GM23338 (cell line): Measurements from ENCODE around the gene SPNS1. TPM values are rescaled to one million over a fixed set of nuclear protein-coding genes. Genes with fewer than 3 reads are reported as not detected.

Experiments used
- ATAC-seq: fragments of 200-7000 bp; cut with Tn5 transposase; 3 replicates; pipeline ENCODE4 v1.9.1; 2020
- DNase-seq: peaks from one replicate; pipeline ENCODE4 v3.0.0-alpha.2; 2015; ENCODE audit warnings: low spot score
- H2AFZ ChIP-seq: fragments of 200-600 bp; sonication (generic); 2 replicates; pipeline ENCODE4 v1.8.0; 2016; ENCODE audit warnings: antibody characterized with exemption, mild to moderate bottlenecking, moderate library complexity
- H3F3A ChIP-seq: fragments of 200-600 bp; sonication (generic); replicated peaks from 2 replicates; pipeline ENCODE4 v1.8.0; 2017; ENCODE audit warnings: antibody characterized with exemption, mixed run types, low read depth
- H3K27ac ChIP-seq: fragments of 200-600 bp; sonication (generic); 2 replicates; pipeline ENCODE4 v1.6.1; 2016; ENCODE audit warnings: low read depth
- H3K27me3 ChIP-seq: fragments of 200-600 bp; sonication (generic); 2 replicates; pipeline ENCODE4 v1.8.0; 2016; ENCODE audit warnings: mild to moderate bottlenecking, mixed run types, moderate library complexity; ENCODE audit not compliant: insufficient read depth
- H3K36me3 ChIP-seq: fragments of 200-600 bp; sonication (generic); 2 replicates; pipeline ENCODE4 v1.8.0; 2016; ENCODE audit warnings: mild to moderate bottlenecking; ENCODE audit not compliant: insufficient read depth
- H3K4me1 ChIP-seq: fragments of 200-600 bp; sonication (generic); 2 replicates; pipeline ENCODE4 v1.8.0; 2016; ENCODE audit warnings: mild to moderate bottlenecking, moderate library complexity; ENCODE audit not compliant: insufficient read depth
- H3K4me2 ChIP-seq: fragments of 200-600 bp; sonication (generic); 2 replicates; pipeline ENCODE4 v1.7.1; 2017; ENCODE audit warnings: mixed run types
- H3K4me3 ChIP-seq: fragments of 200-600 bp; sonication (generic); 2 replicates; pipeline ENCODE4 v1.6.1; 2016; ENCODE audit warnings: mixed run types
- H3K79me2 ChIP-seq: fragments of 200-600 bp; sonication (generic); replicated peaks from 2 replicates; pipeline ENCODE4 v1.8.0; 2017; ENCODE audit warnings: mild to moderate bottlenecking; ENCODE audit not compliant: insufficient read depth
- H3K9me2 ChIP-seq: fragments of 200-600 bp; sonication (generic); 2 replicates; pipeline ENCODE4 v1.8.0; 2017; ENCODE audit not compliant: insufficient read depth
- H4K20me1 ChIP-seq: fragments of 200-600 bp; sonication (generic); replicated peaks from 2 replicates; pipeline ENCODE4 v1.8.0; 2017; ENCODE audit warnings: mild to moderate bottlenecking; ENCODE audit not compliant: insufficient read depth
- H3K27ac Mint-ChIP-seq: 2 replicates; pipeline ENCODE4 v1.8.0; 2020; ENCODE audit warnings: inconsistent platforms, mild to moderate bottlenecking, moderate library complexity, mixed read lengths
- H3K27me3 Mint-ChIP-seq: 3 replicates; pipeline ENCODE4 v1.8.0; 2022; ENCODE audit warnings: low read depth, mild to moderate bottlenecking, moderate library complexity, mixed read lengths, inconsistent platforms; ENCODE audit not compliant: insufficient read depth, poor library complexity
- H3K36me3 Mint-ChIP-seq: 3 replicates; pipeline ENCODE4 v1.8.0; 2021; ENCODE audit warnings: low read depth, mild to moderate bottlenecking, inconsistent platforms, moderate library complexity, mixed read lengths
- H3K4me1 Mint-ChIP-seq: 3 replicates; pipeline ENCODE4 v1.8.0; 2020; ENCODE audit warnings: mild to moderate bottlenecking, inconsistent platforms, mixed read lengths
- H3K4me3 Mint-ChIP-seq: 3 replicates; pipeline ENCODE4 v1.8.0; 2021; ENCODE audit warnings: moderate library complexity, mild to moderate bottlenecking, inconsistent platforms, mixed read lengths
- H3K9me3 Mint-ChIP-seq: 3 replicates; pipeline ENCODE4 v1.8.0; 2020; ENCODE audit warnings: moderate library complexity, mild to moderate bottlenecking, inconsistent platforms, mixed read lengths
- CREB1 ChIP-seq: fragments of 250-450 bp; sonication (Bioruptor Pico); IDR thresholded peaks from 2 replicates; pipeline ENCODE4 v1.5.0; 2020; ENCODE audit warnings: low read depth, mild to moderate bottlenecking, moderate library complexity
- CTCF ChIP-seq, 2 experiments: fragments of 200-600 bp in 1 of 2; sonication (generic) in 1 of 2; conservative IDR thresholded peaks; 2 replicates each; pipeline versions ENCODE4 v1.5.1 to v1.6.1; 2016 to 2017; ENCODE audit warnings: antibody characterized with exemption in 2 of 2, low read depth in 2 of 2, mild to moderate bottlenecking in 2 of 2, moderate library complexity in 1 of 2
- EZH2 ChIP-seq: fragments of 200-600 bp; sonication (generic); IDR thresholded peaks from one replicate; pipeline ENCODE4 v1.8.0; 2017; ENCODE audit warnings: antibody characterized with exemption, mild to moderate bottlenecking, low read depth; ENCODE audit not compliant: unreplicated experiment
- EZH2phosphoT487 ChIP-seq: fragments of 200-600 bp; sonication (generic); IDR thresholded peaks from one replicate; pipeline ENCODE4 v1.8.1; 2018; ENCODE audit warnings: antibody characterized with exemption; ENCODE audit not compliant: unreplicated experiment
- JUNB ChIP-seq: IDR thresholded peaks from one replicate; pipeline ENCODE4 v1.6.1; 2016; ENCODE audit warnings: antibody characterized with exemption; ENCODE audit not compliant: unreplicated experiment
- NANOG ChIP-seq: IDR thresholded peaks from 2 replicates; pipeline ENCODE4 v1.6.1; 2016; ENCODE audit warnings: antibody characterized with exemption, borderline replicate concordance
- POLR2AphosphoS5 ChIP-seq: IDR thresholded peaks from 2 replicates; pipeline ENCODE4 v1.6.1; 2016; ENCODE audit warnings: antibody characterized with exemption, low read depth
- STAT1 ChIP-seq: IDR thresholded peaks from one replicate; pipeline ENCODE4 v1.6.1; 2016; ENCODE audit warnings: antibody characterized with exemption; ENCODE audit not compliant: unreplicated experiment
- ZNF114 ChIP-seq: fragments of 250-450 bp; sonication (Bioruptor Pico); IDR thresholded peaks from 2 replicates; pipeline ENCODE4 v1.5.0; 2020; ENCODE audit warnings: mild to moderate bottlenecking, moderate library complexity
- ZNF331 ChIP-seq: fragments of 250-450 bp; sonication (Bioruptor Pico); IDR thresholded peaks from 2 replicates; pipeline ENCODE4 v1.5.0; 2020; ENCODE audit warnings: low read depth, mild to moderate bottlenecking, moderate library complexity
- ZNF462 ChIP-seq: fragments of 250-450 bp; sonication (Bioruptor Pico); IDR thresholded peaks from 2 replicates; pipeline ENCODE4 v1.5.0; 2020; ENCODE audit warnings: mild to moderate bottlenecking, moderate library complexity
- polyA plus RNA-seq: library from polyadenylated mRNA; unstranded; fragments of >200 nt; fragmentation: Nextera tagmentation; extraction: Ambion mirVana; gene quantifications from 2 replicates; pipeline ENCODE4 v1.2.1, GENCODE V29; 2016
- total RNA-seq: library from RNA; depleted of rRNA; stranded (reverse); fragments of >200 nt; shearing (Covaris generic); gene quantifications from 2 replicates; pipeline ENCODE4 v1.2.3, GENCODE V29; 2014
- TF ChIP-seq, protein P1 (sequence below): IDR thresholded peaks from 2 replicates; pipeline ENCODE4 v1.6.1; 2016; ENCODE audit warnings: antibody characterized with exemption
- TF ChIP-seq, protein P2 (sequence below): IDR thresholded peaks from one replicate; pipeline ENCODE4 v1.6.1; 2018; ENCODE audit warnings: antibody characterized with exemption; ENCODE audit not compliant: unreplicated experiment

The SPNS1 gene
- total and polyA plus RNA-seq, 2 experiments from 2014 or later = 37.2 to 48.5 TPM

DNA sequence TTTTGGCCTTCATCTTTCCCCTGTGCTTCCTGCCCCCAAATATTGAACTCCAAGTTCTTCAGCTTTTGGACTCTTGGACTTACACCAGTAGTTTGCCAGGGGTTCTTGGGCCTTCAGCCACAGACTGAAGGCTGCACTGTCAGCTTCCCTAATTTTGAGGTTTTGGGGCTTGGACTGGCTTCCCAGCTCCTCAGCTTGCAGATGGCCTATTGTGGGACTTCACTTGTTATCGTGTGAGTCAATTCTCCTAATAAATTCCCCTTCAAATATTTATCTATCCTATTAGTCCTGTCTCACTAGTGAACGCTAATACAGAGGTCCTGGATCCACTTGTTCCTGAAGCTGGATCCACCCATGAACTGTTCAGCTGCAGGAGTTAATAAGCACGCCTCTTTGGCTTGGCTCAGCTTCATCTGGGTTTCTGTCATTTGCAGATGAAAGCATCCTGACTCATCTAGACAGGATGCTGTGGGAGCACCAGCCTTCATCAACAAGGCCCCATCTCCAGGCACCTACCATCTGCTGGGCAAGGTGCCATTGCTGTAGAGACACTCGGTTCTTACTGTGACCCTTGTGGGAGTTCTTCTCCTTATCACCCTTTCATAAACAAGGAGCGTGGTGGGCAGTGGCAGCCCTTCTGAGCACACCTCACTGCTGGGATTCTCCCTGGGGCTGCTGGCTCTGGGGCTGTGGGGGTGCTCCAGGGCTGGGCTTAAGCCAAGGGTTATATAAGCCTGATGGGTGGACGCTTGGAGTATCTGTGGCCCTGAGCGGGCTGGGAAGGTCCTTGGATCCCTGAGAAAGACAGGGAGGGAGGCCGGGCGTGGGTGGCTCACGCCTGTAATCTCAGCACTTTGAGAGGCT is 33.4 kb downstream of the SPNS1 start:
- Mint-ChIP-seq H3K4me3 (no peak overlapping the region), H3K36me3 (no peaks in the 10 kb centered on the region), H3K4me1 (peaks cover 4% of the 10 kb centered on the region; the same call in 2 of the 3 replicates), H3K27me3 (no peaks in the 10 kb centered on the region), H3K9me3 (no peaks in the 10 kb centered on the region), H3K27ac (no peak overlapping the region)
- H4K20me1 ChIP-seq = no peaks in the 10 kb centered on the region
- H3K4me2 ChIP-seq = no peak overlapping the region
- no peaks in the 10 kb centered on the region for H3K79me2 ChIP-seq
- TF ChIP-seq EZH2 = no peak
- TF ChIP-seq ZNF114 = no peak
- no peak for TF ChIP-seq NANOG
- TF ChIP-seq, protein P1, sequence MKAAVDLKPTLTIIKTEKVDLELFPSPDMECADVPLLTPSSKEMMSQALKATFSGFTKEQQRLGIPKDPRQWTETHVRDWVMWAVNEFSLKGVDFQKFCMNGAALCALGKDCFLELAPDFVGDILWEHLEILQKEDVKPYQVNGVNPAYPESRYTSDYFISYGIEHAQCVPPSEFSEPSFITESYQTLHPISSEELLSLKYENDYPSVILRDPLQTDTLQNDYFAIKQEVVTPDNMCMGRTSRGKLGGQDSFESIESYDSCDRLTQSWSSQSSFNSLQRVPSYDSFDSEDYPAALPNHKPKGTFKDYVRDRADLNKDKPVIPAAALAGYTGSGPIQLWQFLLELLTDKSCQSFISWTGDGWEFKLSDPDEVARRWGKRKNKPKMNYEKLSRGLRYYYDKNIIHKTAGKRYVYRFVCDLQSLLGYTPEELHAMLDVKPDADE = no peak
- no peak for TF ChIP-seq JUNB
- no peak for TF ChIP-seq EZH2phosphoT487
- TF ChIP-seq, protein P2, sequence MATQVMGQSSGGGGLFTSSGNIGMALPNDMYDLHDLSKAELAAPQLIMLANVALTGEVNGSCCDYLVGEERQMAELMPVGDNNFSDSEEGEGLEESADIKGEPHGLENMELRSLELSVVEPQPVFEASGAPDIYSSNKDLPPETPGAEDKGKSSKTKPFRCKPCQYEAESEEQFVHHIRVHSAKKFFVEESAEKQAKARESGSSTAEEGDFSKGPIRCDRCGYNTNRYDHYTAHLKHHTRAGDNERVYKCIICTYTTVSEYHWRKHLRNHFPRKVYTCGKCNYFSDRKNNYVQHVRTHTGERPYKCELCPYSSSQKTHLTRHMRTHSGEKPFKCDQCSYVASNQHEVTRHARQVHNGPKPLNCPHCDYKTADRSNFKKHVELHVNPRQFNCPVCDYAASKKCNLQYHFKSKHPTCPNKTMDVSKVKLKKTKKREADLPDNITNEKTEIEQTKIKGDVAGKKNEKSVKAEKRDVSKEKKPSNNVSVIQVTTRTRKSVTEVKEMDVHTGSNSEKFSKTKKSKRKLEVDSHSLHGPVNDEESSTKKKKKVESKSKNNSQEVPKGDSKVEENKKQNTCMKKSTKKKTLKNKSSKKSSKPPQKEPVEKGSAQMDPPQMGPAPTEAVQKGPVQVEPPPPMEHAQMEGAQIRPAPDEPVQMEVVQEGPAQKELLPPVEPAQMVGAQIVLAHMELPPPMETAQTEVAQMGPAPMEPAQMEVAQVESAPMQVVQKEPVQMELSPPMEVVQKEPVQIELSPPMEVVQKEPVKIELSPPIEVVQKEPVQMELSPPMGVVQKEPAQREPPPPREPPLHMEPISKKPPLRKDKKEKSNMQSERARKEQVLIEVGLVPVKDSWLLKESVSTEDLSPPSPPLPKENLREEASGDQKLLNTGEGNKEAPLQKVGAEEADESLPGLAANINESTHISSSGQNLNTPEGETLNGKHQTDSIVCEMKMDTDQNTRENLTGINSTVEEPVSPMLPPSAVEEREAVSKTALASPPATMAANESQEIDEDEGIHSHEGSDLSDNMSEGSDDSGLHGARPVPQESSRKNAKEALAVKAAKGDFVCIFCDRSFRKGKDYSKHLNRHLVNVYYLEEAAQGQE = no peak
- TF ChIP-seq STAT1 = no peak
- TF ChIP-seq ZNF331 (CRISPR knock-in tag) = no peak
- no peak for TF ChIP-seq CREB1 (CRISPR knock-in tag)
- TF ChIP-seq ZNF462 = no peak
- no peak for TF ChIP-seq CTCF (conservative IDR thresholded peaks at IDR 0.05; ENCODE audit: low read depth in 2 of 2)
- TF ChIP-seq POLR2AphosphoS5 = no peak
- no peak for ATAC-seq
- H3K27me3 ChIP-seq = no peaks in the 10 kb centered on the region
- no peak overlapping the region for H3K27ac ChIP-seq
- H3K4me3 ChIP-seq = no peak overlapping the region
- H2AFZ ChIP-seq = no peak overlapping the region
- H3K36me3 ChIP-seq = no peaks in the 10 kb centered on the region
- H3K4me1 ChIP-seq = no peaks in the 10 kb centered on the region
- no peak for DNase-seq
- no peaks in the 10 kb centered on the region for H3F3A ChIP-seq
- H3K9me2 ChIP-seq = peaks cover 4% of the 10 kb centered on the region; the same call in 1 of the 2 replicates
